ENCODE results near the gene LCE5A. TPM values are rescaled to one million over a fixed set of nuclear protein-coding genes. Genes with fewer than 3 reads are reported as not detected.

LCE5A gene
- total RNA-seq, 2 donors from 2014 or later, result not detected

DNA sequence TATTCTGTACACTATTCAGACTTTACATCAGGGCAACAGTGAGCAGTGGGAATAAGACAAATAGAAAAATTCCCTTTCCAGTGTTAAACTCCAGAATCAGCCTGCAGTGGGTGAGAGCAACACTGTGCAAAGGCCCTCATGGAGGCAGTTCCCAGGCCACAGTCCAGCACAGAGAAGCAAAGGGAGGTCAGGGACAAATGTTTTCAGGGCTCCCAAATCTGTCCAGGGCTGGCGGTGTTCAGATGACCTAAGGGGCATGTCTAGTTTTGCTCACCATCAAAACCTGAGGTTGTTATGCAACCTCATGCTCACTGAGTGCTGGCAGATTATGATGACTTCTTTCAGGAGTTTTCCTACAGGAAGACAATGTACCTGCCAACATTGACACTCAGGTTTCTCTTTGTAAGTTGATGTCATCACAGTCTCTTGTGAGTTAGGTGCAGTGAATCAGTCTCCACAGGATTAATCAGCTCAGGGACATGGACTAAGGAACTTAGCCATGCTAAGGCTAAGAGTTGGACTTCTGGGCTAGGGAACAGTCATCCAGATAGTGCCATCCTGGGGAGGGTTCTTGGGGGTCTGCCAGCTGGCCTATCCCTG lies 3.6 kb upstream of the LCE5A start:
- Histone ChIP-seq H3K27ac (no peak overlapping the region), H3K9ac (ENCODE audit: low read depth in 2 of 2, low read length in 2 of 2) (no peak overlapping the region), H3K4me1 (no peaks in the 10 kb centered on the region), H3K27me3 (no peaks in the 10 kb centered on the region), H3K4me3 (no peak overlapping the region), H3K36me3 (no peaks in the 10 kb centered on the region), H3K9me3 (no peaks in the 10 kb centered on the region)
- TF ChIP-seq, protein P1, sequence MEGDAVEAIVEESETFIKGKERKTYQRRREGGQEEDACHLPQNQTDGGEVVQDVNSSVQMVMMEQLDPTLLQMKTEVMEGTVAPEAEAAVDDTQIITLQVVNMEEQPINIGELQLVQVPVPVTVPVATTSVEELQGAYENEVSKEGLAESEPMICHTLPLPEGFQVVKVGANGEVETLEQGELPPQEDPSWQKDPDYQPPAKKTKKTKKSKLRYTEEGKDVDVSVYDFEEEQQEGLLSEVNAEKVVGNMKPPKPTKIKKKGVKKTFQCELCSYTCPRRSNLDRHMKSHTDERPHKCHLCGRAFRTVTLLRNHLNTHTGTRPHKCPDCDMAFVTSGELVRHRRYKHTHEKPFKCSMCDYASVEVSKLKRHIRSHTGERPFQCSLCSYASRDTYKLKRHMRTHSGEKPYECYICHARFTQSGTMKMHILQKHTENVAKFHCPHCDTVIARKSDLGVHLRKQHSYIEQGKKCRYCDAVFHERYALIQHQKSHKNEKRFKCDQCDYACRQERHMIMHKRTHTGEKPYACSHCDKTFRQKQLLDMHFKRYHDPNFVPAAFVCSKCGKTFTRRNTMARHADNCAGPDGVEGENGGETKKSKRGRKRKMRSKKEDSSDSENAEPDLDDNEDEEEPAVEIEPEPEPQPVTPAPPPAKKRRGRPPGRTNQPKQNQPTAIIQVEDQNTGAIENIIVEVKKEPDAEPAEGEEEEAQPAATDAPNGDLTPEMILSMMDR (IDR thresholded peaks at IDR 0.05), result no peak
- intact Hi-C loops (cut with DNase I), result no loop called here
- no peak for DNase-seq

DNA sequence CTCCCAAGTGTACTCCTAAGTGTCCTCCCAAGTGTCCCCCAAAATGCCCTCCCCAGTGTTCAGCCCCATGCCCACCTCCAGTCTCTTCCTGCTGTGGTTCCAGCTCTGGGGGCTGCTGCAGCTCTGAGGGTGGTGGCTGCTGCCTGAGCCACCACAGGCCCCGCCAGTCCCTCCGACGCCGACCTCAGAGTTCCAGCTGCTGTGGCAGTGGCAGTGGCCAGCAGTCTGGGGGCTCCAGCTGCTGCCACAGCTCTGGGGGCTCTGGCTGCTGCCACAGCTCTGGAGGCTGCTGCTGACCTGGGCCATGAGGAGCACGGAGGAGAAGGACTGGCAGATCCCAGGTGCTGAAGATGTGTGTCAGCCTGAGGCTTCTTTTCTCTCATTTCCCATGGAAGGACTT lies 993 bp downstream of the LCE5A start:
- H3K9me3 ChIP-seq, result no peaks in the 10 kb centered on the region
- DNase-seq, result no peak
- TF ChIP-seq, protein P1 (IDR thresholded peaks at IDR 0.05), result no peak
- intact Hi-C loops (cut with DNase I), result no loop called here
- no peak overlapping the region for H3K27ac ChIP-seq
- peaks cover 17% of the 10 kb centered on the region for H3K27me3 ChIP-seq
- no peaks in the 10 kb centered on the region for H3K36me3 ChIP-seq
- no peaks in the 10 kb centered on the region for H3K4me1 ChIP-seq
- no peak overlapping the region for H3K9ac ChIP-seq (ENCODE audit: low read depth in 2 of 2, low read length in 2 of 2)
- no peak overlapping the region for H3K4me3 ChIP-seq

DNA sequence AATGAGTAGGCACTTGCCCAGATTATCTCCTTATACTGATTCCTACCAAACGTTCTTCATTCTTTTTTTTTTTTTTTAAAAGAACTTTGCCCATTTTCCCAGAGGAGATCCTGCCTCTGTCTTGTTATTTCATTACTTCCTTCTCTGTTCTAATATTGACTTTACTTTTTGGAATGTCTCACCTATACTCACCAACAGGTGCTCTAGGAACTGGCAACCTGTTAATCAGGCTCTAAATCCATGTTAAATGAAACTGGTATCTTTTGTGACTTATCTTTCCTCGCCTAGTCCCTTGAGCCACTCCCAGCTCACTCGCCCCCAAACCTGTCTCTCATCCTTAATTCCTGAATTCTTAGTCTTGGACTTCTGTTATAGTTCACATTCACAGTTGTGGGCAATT lies 2.5 kb downstream of the LCE5A start:
- Histone ChIP-seq H3K9me3 (no peaks in the 10 kb centered on the region), H3K36me3 (no peaks in the 10 kb centered on the region), H3K9ac (ENCODE audit: low read depth in 2 of 2, low read length in 2 of 2) (no peak overlapping the region), H3K4me3 (no peak overlapping the region), H3K27ac (no peak overlapping the region), H3K4me1 (no peaks in the 10 kb centered on the region), H3K27me3 (peaks cover 17% of the 10 kb centered on the region)
- DNase-seq, result no peak
- intact Hi-C loops (cut with DNase I), result no loop called here
- TF ChIP-seq, protein P1 (IDR thresholded peaks at IDR 0.05), result no peak

DNA sequence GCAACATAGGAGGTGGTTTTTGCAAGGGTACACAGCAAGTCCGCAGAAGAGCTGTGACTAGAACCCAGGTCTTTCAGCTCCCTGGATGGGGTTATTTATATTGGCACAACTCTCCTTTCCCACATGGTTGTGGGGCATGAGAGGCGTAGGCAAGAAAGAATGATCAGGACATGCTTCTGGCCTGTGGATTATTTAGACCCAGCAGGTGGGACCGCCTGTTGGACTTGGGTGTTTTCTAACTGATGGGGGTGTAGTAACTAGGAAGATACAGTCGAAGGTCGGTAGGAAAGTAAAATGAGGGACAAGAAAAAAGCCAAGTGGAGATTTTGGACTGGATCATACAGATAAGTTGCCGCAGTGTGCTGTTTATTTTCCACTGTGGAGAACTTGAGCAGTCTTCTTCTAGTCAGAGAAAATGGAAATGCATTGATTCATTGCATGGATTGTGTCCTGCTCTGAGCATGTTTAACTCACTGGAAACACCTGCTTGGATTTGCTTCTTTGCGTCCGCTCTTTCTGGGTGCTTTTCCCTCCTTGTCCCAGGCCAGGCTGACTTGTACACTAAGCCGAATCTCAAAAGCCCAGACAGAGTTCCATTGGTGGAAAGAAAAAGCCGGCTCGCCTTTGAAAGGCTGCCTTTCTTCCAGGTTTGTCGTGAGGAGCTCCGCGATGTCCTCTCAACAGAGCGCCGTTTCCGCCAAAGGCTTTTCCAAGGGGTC lies 4.3 kb downstream of the LCE5A start:
- Histone ChIP-seq H3K27ac (no peak overlapping the region), H3K36me3 (no peaks in the 10 kb centered on the region), H3K9me3 (no peaks in the 10 kb centered on the region), H3K4me1 (no peaks in the 10 kb centered on the region), H3K4me3 (peak overlapping the region; percentile 11), H3K9ac (ENCODE audit: low read depth in 2 of 2, low read length in 2 of 2) (no peak overlapping the region), H3K27me3 (peaks cover 17% of the 10 kb centered on the region)
- intact Hi-C loops (cut with DNase I), result no loop called here
- TF ChIP-seq, protein P1 (IDR thresholded peaks at IDR 0.05), result no peak
- DNase-seq, result no peak

DNA sequence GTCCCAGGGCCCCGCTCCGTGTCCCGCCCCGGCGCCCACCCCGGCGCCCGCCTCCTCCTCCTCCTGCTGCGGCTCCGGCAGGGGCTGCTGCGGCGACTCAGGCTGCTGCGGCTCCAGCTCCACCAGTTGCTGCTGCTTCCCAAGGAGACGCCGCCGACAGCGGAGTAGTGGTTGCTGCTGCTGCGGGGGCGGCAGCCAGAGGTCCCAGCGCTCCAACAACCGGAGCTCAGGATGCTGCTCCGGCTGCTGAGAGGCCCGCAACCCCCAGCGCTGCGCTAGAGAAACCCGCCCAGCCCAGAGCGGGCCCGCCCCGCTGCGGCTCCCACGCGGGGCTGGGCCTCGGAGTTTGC lies 4.8 kb downstream of the LCE5A start:
- TF ChIP-seq, protein P1 (IDR thresholded peaks at IDR 0.05), result no peak
- intact Hi-C loops (cut with DNase I), result no loop called here
- Histone ChIP-seq H3K9me3 (no peaks in the 10 kb centered on the region), H3K4me3 (peak overlapping the region; percentile 11), H3K27me3 (peaks cover 17% of the 10 kb centered on the region), H3K36me3 (no peaks in the 10 kb centered on the region), H3K27ac (no peak overlapping the region), H3K9ac (ENCODE audit: low read depth in 2 of 2, low read length in 2 of 2) (no peak overlapping the region), H3K4me1 (no peaks in the 10 kb centered on the region)
- DNase-seq, result no peak

Measured in colonic mucosa (tissue), 4 donors.